Transverse colon (tissue), 4 donors: Measurements from ENCODE around the gene GDPD5.

ENCODE experiments used
- CTCF ChIP-seq, 5 experiments: fragments of 200-600 bp in 3 of 5; fragments of 450-650 bp in 2 of 5; sonication (generic) in 3 of 5; IDR thresholded peaks; 1 replicate in 2 of 5; 2 replicates in 3 of 5; pipeline ENCODE4 v1.5.1; 2016 to 2017; ENCODE audit warnings: antibody characterized with exemption in 5 of 5, inconsistent platforms in 3 of 5, mild to moderate bottlenecking in 2 of 5, moderate library complexity in 1 of 5
- EP300 ChIP-seq: sonication (generic); formaldehyde crosslinking; IDR thresholded peaks from one replicate; pipeline ENCODE4 v1.6.1; 2017; ENCODE audit warnings: antibody characterized with exemption, low read depth
- POLR2A ChIP-seq: fragments of 450-650 bp; IDR thresholded peaks from one replicate; pipeline ENCODE4 v1.6.1; 2016; ENCODE audit warnings: antibody characterized with exemption, mild to moderate bottlenecking, moderate library complexity
- POLR2AphosphoS5 ChIP-seq, 3 donors: sonication (generic); formaldehyde crosslinking; IDR thresholded peaks; one replicate each; pipeline ENCODE4 v1.6.1; 2016; ENCODE audit warnings: antibody characterized with exemption in 3 of 3

- TF ChIP-seq CTCF (IDR thresholded peaks at IDR 0.05) (no peak), EP300 (no peak), POLR2A (no peak), POLR2AphosphoS5 (IDR thresholded peaks at IDR 0.05) (no peak)
Measured at GRCh38 chr11:75531325-75531724, 5.6 kb upstream of the GDPD5 start.
